ENCODE data around the gene FRAS1.

Gene FRAS1

DNA sequence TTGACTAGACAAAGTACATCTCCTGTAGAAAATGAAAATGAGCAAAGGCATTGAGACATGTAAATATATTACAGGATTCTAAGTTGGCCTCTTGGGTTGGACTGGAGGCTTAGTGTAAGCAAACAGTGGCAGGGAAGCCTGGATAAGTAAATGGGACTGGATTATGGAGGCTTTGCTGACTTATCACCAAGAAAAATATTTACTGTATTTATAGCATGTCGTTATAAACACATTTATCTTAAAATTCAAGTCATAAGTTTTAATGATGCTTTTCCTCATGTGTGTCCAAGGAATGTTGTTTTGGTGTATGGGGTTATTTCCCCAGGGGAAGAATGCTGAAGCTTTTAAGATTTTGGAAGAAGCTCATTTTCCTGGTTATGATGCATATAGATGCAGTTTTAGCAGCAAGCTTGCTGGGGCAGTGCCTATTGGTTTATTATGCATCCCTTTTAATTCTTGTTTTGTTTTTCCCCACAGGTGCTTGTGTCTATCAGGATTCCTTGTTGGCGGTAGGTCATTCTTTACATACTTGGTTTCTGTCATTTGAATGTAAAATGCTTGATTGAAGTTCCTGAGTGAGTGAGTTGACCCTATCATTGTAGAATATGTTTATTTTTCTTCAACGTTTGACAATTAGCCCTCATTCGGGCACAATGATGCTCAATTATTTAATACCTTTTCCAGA is 8.5 kb downstream of the FRAS1 start:
- ChIA-PET CTCF (no interaction called here), POLR2A (no interaction called here)
- DNase-seq (ENCODE audit: extremely low spot score) = no peak
- TF ChIP-seq, protein P1, sequence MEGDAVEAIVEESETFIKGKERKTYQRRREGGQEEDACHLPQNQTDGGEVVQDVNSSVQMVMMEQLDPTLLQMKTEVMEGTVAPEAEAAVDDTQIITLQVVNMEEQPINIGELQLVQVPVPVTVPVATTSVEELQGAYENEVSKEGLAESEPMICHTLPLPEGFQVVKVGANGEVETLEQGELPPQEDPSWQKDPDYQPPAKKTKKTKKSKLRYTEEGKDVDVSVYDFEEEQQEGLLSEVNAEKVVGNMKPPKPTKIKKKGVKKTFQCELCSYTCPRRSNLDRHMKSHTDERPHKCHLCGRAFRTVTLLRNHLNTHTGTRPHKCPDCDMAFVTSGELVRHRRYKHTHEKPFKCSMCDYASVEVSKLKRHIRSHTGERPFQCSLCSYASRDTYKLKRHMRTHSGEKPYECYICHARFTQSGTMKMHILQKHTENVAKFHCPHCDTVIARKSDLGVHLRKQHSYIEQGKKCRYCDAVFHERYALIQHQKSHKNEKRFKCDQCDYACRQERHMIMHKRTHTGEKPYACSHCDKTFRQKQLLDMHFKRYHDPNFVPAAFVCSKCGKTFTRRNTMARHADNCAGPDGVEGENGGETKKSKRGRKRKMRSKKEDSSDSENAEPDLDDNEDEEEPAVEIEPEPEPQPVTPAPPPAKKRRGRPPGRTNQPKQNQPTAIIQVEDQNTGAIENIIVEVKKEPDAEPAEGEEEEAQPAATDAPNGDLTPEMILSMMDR (IDR thresholded peaks at IDR 0.05; ENCODE audit: control extremely low read depth, extremely low read depth, low read depth, missing control alignments) = no peak

- TF ChIP-seq, protein P1 (IDR thresholded peaks at IDR 0.05; ENCODE audit: control extremely low read depth, extremely low read depth, low read depth, missing control alignments) = no peak
- CTCF ChIA-PET = interaction anchor here (1.9 kb wide), 1 partner anchor 8 kb away, joined by 5 read pairs; no protein-coding TSS in a partner anchor
- POLR2A ChIA-PET = no interaction called here
- DNase-seq (ENCODE audit: extremely low spot score) = no peak
Observed at GRCh38 chr4:78068481-78068880, 11.4 kb downstream of the FRAS1 start.

- CTCF ChIA-PET = interaction anchor here (1.9 kb wide), 1 partner anchor 9 kb away, joined by 5 read pairs; no protein-coding TSS in a partner anchor
- TF ChIP-seq, protein P1 (IDR thresholded peaks at IDR 0.05; ENCODE audit: control extremely low read depth, extremely low read depth, low read depth, missing control alignments) = no peak
- POLR2A ChIA-PET = no interaction called here
- no peak for DNase-seq (ENCODE audit: extremely low spot score)
Observed at GRCh38 chr4:78069319-78069718, 12.2 kb downstream of the FRAS1 start.

DNA sequence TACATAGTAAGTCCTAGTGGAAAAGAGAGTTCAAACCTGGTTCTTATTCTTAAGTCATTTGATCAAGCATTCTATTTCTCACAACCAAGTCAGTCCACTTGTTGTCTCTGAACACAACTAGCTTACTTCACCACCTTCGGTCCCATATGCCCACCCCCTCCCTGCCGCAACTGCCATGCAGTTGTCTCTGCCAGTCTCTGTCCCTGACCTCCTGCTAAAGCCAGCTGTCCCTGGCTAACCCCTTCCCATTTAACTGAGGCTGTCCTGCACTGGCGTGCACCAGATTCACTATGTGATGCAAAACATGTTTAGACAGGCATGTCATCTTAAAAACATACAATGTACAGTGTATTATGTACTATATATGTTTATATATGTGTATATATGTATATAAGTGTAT is 12.7 kb downstream of the FRAS1 start:
- no peak for DNase-seq (ENCODE audit: extremely low spot score)
- POLR2A ChIA-PET = no interaction called here
- CTCF ChIA-PET = interaction anchor here (1.9 kb wide), 1 partner anchor 10 kb away, joined by 5 read pairs; no protein-coding TSS in a partner anchor
- TF ChIP-seq, protein P1 (IDR thresholded peaks at IDR 0.05; ENCODE audit: control extremely low read depth, extremely low read depth, low read depth, missing control alignments) = no peak

GRCh38 chr4:78070731-78071282 is 13.7 kb downstream of the FRAS1 start:
- ChIA-PET CTCF (no interaction called here), POLR2A (no interaction called here)
- DNase-seq (ENCODE audit: extremely low spot score) = no peak
- TF ChIP-seq, protein P1 (IDR thresholded peaks at IDR 0.05; ENCODE audit: control extremely low read depth, extremely low read depth, low read depth, missing control alignments) = no peak

GRCh38 chr4:78074759-78075158 is 17.6 kb downstream of the FRAS1 start:
- POLR2A ChIA-PET = no interaction called here

More at GRCh38 chr4:78074759-78075158, 17.6 kb downstream of the FRAS1 start:
- TF ChIP-seq, protein P1 (IDR thresholded peaks at IDR 0.05; ENCODE audit: control extremely low read depth, extremely low read depth, low read depth, missing control alignments) = no peak
- no peak for DNase-seq (ENCODE audit: extremely low spot score)
- CTCF ChIA-PET = interaction anchor here (1.0 kb wide), 1 partner anchor 14 kb away, joined by 3 read pairs; no protein-coding TSS in a partner anchor
